KG1 (cell line): Measurements from ENCODE around the gene RAPSN.

ENCODE experiments used
- DNase-seq: peaks from one replicate; lab custom pipeline; 2025; lab: John Stamatoyannopoulos, UW

RAPSN gene

DNA sequence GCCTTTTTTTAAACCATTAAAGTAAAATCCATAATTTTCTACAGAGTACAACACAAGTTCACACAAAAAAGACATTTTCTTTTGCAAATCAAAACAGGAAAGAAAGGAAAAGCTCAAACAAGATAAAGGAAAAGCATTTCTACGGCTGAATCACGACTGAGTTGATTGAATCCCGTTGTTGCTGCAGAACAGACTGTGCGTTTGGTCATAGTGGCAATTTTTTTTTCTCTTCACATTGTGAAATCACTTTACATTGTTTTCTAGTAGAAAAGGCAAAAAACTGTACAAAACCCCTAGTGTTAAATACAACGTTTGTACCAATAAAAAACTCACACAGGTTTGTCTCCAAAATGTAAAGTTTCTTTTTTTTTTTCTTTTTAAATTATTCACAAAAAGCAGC is 17.3 kb upstream of the RAPSN start:
- DNase-seq: no peak

GRCh38 chr11:47464483-47464882 is 15.5 kb upstream of the RAPSN start:
- no peak for DNase-seq

DNA sequence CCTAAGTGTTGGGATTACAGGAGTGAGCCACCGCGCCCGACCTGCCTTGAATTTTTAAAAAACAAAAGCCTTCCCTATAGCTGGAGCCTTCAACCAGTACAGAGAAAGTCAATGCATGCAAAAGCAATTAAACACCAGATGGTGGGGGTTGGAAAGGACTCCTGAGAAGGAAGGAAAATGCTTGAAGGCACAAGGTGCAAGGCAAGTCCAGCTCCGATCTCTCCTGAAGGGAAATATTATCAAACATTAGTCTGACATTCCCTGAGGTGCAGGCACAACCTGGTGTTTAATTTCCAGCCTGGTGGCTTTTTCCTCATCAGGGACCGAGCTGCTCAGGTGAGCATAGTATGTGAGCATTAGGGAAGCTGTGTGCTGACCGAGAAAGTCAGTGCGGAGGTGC is 12.9 kb upstream of the RAPSN start:
- DNase-seq: no peak

- no peak for DNase-seq
These were observed 11.8 kb upstream of the RAPSN start for GRCh38 chr11:47460571-47461235.

GRCh38 chr11:47454258-47454671 is 5.3 kb upstream of the RAPSN start:
- peak; percentile 53 for DNase-seq

DNA sequence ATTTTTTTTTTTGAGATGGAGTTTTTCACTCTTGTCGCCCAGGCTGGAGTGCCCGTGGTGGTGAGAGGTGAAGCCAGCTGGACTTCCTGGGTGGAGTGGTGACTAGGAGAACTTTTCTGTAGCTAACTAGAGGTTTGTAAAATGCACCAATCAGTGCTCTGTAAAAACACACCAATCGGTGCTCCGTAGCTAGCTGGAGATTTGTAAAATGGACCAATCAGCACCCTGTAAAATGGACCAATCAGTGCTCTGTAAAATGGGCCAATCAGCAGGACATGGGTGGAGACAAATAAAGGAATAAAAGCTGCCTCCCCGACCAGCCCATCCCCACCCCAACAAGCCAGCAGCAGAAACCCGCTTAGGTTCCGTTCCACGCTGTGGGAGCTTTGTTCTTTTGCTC is 4.4 kb upstream of the RAPSN start:
- DNase-seq: no peak

DNA sequence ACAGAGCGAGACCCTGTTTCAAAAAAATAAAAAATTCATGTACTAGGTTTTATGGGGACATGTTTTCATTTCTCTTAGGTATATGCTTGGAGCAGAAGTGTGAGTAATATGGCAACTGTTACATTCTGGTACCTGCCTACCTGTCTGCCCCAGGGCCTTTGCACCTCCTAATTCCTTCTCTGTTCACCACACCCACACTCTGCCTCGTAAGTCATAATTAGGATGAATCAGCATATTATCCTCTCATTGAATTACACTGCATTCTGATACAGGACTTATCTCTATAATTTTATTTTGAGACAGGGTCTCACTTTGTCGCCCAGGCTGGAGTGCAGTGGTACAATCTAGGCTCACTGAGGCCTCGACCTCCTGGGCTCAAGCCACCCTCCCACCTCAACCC is 3.1 kb upstream of the RAPSN start:
- no peak for DNase-seq

DNA sequence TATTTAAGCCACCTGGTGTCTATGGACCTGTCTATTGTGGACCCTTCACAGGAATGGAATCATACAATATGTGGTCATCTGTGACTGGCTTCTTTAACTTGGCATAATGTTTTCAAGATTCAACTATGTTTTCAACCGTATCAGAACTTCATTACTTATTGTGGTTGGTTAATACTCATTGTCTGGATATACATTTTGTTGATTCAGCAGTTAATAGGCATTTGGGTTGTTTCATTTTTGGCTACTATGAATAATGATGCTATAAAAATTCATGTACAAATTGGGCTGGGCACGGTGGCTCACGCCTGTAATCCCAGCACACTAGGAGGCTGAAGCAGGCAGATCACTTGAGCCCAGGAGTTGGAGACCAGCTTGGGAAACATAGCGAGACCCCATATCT is 2.5 kb upstream of the RAPSN start:
- DNase-seq: no peak

GRCh38 chr11:47449541-47449940 is 605 bp upstream of the RAPSN start:
- no peak for DNase-seq

DNA sequence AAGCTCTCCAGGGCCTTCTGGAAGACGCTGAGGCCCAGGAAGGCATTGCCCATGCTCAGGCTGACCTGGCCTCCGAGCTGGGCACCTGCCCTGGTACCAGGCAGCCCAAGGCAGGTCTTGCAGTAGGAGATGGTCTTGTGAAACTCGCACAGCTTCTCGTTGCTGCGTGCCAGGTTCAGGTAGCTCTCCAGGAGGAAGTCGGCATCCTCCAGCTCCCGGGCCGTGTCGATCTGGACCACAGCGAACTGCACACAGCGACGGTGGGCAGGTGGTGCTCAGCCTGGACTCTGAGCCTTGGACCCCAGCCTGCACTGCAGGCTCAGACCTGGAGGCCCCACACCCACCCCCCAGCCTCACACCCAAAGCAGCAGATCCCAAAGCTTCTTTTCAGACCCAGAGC is 1.0 kb downstream of the RAPSN start:
- DNase-seq: no peak

- no peak for DNase-seq
These were observed 2.1 kb downstream of the RAPSN start for GRCh38 chr11:47446833-47447232.

- no peak for DNase-seq
These were observed 3.1 kb downstream of the RAPSN start for GRCh38 chr11:47445840-47446239.

DNA sequence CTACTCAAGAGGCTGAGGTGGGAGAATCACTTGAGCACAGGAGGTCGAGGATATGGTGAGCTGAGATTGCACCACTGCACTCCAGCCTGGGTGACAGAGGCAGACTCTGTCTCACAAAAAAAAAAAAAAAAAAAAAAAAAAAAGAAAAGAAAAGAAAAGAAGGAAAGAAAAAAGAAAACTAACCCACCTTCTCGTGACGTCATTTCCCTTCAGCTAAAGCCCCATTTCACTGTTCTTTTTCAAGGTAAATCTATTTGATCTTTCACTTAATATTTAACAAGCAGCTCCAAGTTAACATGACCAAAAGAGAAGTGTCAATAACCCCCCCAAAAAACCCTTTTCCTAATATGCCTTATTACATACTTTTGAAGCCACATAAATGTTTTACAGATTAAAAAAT is 5.1 kb downstream of the RAPSN start:
- no peak for DNase-seq

- DNase-seq: no peak
These were observed 5.8 kb downstream of the RAPSN start for GRCh38 chr11:47443028-47443700.

GRCh38 chr11:47442514-47442913 is 6.4 kb downstream of the RAPSN start:
- DNase-seq: no peak

GRCh38 chr11:47441421-47441820 is 7.5 kb downstream of the RAPSN start:
- DNase-seq: no peak

- no peak for DNase-seq
These were observed 8.9 kb downstream of the RAPSN start for GRCh38 chr11:47440054-47440476.

DNA sequence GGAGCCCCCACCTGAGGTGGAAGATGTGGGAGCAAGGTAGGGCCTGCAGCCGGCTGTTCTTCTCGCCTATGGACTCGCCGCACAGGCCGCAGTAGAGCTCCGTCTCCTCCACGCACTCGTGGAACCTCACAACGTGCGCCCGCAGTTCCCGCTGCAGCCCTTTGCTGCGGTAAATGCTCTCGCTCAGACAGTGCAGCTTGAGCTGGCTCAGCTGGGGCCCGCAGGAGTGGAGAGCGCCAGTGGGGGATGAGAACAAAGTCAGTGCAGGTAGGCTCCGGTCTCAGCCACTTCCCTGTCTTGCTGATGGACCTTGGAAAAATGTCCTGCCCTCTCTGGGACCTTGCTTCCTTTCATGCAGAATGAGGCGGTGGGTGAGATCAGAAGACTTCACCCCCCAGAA is 10.2 kb downstream of the RAPSN start:
- DNase-seq: no peak

- DNase-seq: no peak
These were observed 11.1 kb downstream of the RAPSN start for GRCh38 chr11:47437746-47438418.

DNA sequence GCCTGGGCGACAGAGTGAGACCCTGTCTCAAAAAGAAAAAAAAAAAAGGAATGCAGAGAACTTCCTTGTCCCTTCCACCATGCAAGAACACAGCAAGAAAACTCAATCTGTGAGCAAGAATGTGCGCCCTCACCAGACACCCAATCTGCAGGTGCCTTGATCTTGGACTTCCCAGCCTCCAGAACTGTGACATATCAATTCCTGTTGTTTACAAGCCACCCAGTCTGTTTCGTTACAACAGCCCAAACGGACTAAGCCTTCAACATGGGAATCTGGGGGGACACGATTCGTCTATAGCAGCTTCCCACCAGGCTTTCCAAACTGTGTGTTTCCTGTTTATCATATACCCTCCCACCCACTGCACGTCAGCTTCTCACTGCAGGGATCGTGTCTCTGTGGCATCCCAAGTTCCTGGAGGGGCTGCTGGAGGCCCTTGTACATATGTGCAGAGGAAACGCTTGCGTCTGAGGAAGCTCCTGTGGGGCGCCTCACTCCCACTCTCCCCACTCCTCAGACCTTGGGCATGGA is 11.7 kb downstream of the RAPSN start:
- no peak for DNase-seq

- DNase-seq: no peak
These were observed 12.2 kb downstream of the RAPSN start for GRCh38 chr11:47436726-47437125.

- DNase-seq: no peak
These were observed 13.2 kb downstream of the RAPSN start for GRCh38 chr11:47435687-47436086.
